ENCODE results near the gene ACTN4. TPM values are rescaled to one million over a fixed set of nuclear protein-coding genes. Genes with fewer than 3 reads are reported as not detected.

ACTN4 gene
- total and polyA plus RNA-seq, 10 of the 15 experiments (the other 5 are each of a cell fraction or from before 2014, with no cell fraction given): 2.4 to 293 (median 72.5) TPM

DNA sequence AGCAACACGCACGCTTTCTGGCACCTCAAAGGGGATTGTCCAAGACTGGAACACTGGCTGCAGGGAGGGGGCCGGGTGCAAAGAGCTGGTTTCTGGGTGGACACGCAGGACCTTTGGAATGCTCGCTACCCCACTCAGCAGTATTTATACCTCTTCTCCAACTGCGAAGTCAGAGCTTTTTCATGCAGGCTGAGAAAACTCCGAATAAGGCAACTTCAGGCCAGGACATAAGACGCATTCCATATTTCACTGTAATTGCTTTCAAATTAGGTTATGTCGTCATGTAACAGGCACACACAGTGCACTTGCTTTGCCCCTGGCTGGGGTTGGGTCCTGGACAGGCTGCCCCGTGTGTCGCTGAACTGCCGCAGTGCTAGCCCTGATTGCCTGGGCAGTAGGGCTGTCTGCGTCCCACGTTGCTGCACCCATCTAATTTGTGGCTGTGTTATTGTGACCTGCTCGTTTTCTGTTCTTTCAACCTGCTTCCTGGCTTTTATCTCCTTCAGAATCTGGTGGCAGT, 44.5 kb downstream of the ACTN4 start (continued):
- TF ChIP-seq, protein P1, sequence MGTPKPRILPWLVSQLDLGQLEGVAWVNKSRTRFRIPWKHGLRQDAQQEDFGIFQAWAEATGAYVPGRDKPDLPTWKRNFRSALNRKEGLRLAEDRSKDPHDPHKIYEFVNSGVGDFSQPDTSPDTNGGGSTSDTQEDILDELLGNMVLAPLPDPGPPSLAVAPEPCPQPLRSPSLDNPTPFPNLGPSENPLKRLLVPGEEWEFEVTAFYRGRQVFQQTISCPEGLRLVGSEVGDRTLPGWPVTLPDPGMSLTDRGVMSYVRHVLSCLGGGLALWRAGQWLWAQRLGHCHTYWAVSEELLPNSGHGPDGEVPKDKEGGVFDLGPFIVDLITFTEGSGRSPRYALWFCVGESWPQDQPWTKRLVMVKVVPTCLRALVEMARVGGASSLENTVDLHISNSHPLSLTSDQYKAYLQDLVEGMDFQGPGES (IDR thresholded peaks at IDR 0.05): no peak
- TF ChIP-seq SP1 (IDR thresholded peaks at IDR 0.05; ENCODE audit: low read depth, low read length): no peak

DNA sequence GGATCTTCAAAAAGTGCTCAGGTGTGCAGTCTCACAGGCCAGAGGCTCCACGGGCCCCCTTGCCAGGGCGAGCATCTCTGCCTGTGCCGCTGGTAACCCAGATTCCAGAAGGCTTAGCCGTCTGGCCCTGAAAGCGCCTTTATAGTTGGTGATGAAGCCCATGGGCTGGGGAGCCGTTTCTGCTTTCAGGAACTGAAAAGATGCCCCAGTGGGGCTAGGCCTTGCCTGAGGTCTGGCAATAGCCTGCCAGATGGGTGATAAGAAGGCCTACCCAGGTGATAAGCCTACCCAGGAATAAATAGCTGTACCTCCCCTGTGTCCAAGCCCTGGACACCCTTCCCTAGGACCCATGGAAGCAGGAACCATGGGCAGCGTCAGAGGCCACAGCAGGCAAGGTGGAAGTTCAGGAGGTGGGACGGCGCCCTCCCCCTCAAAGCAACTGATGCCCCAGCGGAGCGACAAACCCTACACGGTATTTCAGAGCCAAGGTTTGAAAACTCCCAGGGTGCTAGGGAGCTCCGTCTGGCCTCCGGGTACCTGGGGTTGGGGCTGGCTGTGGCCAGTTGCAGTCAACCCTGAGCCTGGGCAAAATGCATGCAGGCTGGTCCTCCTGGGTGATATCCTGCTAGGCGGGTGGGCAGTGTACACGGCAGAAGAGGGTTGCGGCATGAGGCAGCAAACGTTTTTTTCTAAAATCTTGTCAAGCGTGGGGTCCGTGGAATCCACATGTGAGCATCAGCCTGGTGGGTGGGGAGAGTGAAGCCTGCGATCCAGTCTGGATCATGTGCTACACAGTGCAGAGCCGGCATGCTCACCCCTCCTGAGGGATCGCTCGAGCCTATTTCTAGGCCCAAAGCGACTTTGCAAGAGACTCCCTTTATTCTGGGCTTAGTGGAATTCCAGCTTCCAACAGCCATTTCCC, 45.3 kb downstream of the ACTN4 start:
- no peaks in the 10 kb centered on the region for H3K9me3 ChIP-seq (replicated peaks; ENCODE audit: control insufficient read depth, insufficient read depth, low read length)
- no peaks in the 10 kb centered on the region for H3K27me3 ChIP-seq (replicated peaks in 1 of 2; ENCODE audit: control insufficient read depth in 2 of 2, insufficient read depth in 2 of 2, low read length in 1 of 2)
- CTCF ChIA-PET: no interaction called here
- H3K4me1 ChIP-seq (ENCODE audit: control insufficient read depth, insufficient read depth, low read length): peaks cover 42% of the 10 kb centered on the region
- no peak for FAIRE-seq
- SMC1A ChIA-PET (ENCODE audit: uncharacterized antibody, unreplicated experiment): no interaction called here
- 78% methylated on average over 25 of the region's 25 CpGs for WGBS (ENCODE audit: insufficient coverage, insufficient replicate concordance, low lambda C conversion rate, missing lambda C conversion rate)
- DNase-seq (ENCODE audit: low read depth, low spot score): no peak
- H3K4me2 ChIP-seq (ENCODE audit: control insufficient read depth, insufficient read depth): peak overlapping the region; percentile 73; the same call in 1 of the 2 replicates
- H3K79me2 ChIP-seq (ENCODE audit: control insufficient read depth, insufficient read depth, low read length): peaks cover 40% of the 10 kb centered on the region
- H4K20me1 ChIP-seq (ENCODE audit: control insufficient read depth, insufficient read depth): 0 out of 2 replicates have a peak, but pooled peaks cover 5% of the 10 kb centered on the region
- H3K27ac ChIP-seq (ENCODE audit: control insufficient read depth, insufficient read depth): peak overlapping the region; percentile 64
- peaks cover 16 to 18% of the 10 kb centered on the region in 2 experiments; a peak in 3 of 4 replicates for H3K36me3 ChIP-seq (ENCODE audit: control insufficient read depth in 2 of 2, insufficient read depth in 2 of 2, low read length in 1 of 2)
- in situ Hi-C loops (cut with MboI) (no loop called here), intact Hi-C loops (cut with micrococcal nuclease; ENCODE audit: unreplicated experiment) (no loop called here)
- POLR2A ChIA-PET: no interaction called here
- no peak overlapping the region for H2AFZ ChIP-seq (ENCODE audit: control insufficient read depth, low read depth, low read length)
- H3K4me3 ChIP-seq: no peak overlapping the region
- BruUV-seq (replicated peaks): no TSS peak
- RAD21 ChIA-PET (ENCODE audit: unreplicated experiment): no interaction called here
- ATAC-seq: no peak
- H3K9ac ChIP-seq (ENCODE audit: control insufficient read depth, insufficient read depth, low read length): no peak overlapping the region
- TF ChIP-seq ZSCAN29 (IDR thresholded peaks at IDR 0.05): no peak
- TF ChIP-seq YY1 (IDR thresholded peaks at IDR 0.05; ENCODE audit: low read depth, low read length): no peak
- TF ChIP-seq HDAC6 (IDR thresholded peaks at IDR 0.05; ENCODE audit: unreplicated experiment): no peak
- TF ChIP-seq YBX1 (IDR thresholded peaks at IDR 0.05): no peak
- TF ChIP-seq CHD4 (IDR thresholded peaks at IDR 0.05): no peak
- no peak for TF ChIP-seq KLF5 (IDR thresholded peaks at IDR 0.05; ENCODE audit: partially characterized antibody)
- TF ChIP-seq TBL1XR1 (IDR thresholded peaks at IDR 0.05; ENCODE audit: low read depth, low read length): no peak
- TF ChIP-seq NFYB (IDR thresholded peaks at IDR 0.05; ENCODE audit: insufficient read depth, low read depth, low read length): no peak
- TF ChIP-seq RFX5 (IDR thresholded peaks at IDR 0.05; ENCODE audit: low read depth, low read length): no peak
- TF ChIP-seq, protein P1 (IDR thresholded peaks at IDR 0.05): no peak
- no peak for TF ChIP-seq RB1 (IDR thresholded peaks at IDR 0.05; ENCODE audit: borderline replicate concordance)
- TF ChIP-seq, protein P2, sequence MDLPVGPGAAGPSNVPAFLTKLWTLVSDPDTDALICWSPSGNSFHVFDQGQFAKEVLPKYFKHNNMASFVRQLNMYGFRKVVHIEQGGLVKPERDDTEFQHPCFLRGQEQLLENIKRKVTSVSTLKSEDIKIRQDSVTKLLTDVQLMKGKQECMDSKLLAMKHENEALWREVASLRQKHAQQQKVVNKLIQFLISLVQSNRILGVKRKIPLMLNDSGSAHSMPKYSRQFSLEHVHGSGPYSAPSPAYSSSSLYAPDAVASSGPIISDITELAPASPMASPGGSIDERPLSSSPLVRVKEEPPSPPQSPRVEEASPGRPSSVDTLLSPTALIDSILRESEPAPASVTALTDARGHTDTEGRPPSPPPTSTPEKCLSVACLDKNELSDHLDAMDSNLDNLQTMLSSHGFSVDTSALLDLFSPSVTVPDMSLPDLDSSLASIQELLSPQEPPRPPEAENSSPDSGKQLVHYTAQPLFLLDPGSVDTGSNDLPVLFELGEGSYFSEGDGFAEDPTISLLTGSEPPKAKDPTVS (IDR thresholded peaks at IDR 0.05; ENCODE audit: low read depth, low read length): no peak
- TF ChIP-seq, protein P3, sequence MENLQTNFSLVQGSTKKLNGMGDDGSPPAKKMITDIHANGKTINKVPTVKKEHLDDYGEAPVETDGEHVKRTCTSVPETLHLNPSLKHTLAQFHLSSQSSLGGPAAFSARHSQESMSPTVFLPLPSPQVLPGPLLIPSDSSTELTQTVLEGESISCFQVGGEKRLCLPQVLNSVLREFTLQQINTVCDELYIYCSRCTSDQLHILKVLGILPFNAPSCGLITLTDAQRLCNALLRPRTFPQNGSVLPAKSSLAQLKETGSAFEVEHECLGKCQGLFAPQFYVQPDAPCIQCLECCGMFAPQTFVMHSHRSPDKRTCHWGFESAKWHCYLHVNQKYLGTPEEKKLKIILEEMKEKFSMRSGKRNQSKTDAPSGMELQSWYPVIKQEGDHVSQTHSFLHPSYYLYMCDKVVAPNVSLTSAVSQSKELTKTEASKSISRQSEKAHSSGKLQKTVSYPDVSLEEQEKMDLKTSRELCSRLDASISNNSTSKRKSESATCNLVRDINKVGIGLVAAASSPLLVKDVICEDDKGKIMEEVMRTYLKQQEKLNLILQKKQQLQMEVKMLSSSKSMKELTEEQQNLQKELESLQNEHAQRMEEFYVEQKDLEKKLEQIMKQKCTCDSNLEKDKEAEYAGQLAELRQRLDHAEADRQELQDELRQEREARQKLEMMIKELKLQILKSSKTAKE (IDR thresholded peaks at IDR 0.05; ENCODE audit: low read depth, poor library complexity, severe bottlenecking): no peak
- TF ChIP-seq STAT3 (IDR thresholded peaks at IDR 0.05; ENCODE audit: low read depth, low read length): no peak

All from GM12878 (cell line).